HG03521 (cell line): ENCODE measurements around the gene HPSE2.
"Not testable (repeated sequence)": the region's sequence is repeated elsewhere in the genome, so short reads cannot be mapped to it uniquely, and the experiment has no call there.

Experiments used
- ATAC-seq: cut with Tn5 transposase; IDR thresholded peaks from one replicate; pipeline ENCODE4 v1.9.1; 2021; ENCODE audit warnings: mild to moderate bottlenecking, moderate library complexity; ENCODE audit not compliant: unreplicated experiment

HPSE2 gene

DNA sequence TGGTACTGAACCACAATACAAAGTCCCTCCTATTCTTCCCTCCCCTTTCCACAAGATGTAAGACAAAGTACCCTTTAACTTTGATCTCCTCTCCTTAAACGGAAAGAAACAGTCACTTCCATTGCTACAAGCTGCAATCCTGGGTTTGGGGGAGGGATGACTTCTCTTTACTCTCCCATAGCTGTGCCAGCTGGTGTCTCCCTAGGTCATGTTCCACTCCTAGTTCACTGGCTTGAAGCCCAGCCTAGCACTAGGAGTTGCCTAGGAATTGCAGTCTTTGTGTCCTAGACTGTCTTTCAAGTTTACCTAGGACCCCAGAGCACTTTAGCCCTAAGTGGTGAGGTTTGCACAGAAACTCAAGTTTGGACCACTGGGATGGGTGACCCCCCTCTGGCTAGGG is 311.1 kb downstream of the HPSE2 start:
- ATAC-seq, result no peak

DNA sequence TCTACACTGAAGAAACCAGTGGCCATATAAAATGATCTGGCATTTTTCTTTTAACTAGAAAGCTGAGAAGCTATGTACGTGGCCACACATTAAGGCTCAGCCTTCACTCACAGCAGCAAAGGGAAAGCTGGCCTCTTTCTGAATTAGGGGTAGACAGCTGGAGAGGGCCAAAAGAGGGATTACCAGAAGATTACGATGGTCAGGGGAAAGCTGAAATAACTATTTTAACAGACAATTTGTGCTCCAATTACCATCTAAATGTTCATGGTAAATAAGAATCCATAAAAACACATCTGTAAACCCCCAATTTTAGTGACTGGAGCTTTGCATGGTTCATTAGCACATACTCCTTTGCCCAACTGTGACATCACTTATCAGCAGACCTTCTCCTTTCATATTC is 314.3 kb downstream of the HPSE2 start:
- ATAC-seq, result no peak

DNA sequence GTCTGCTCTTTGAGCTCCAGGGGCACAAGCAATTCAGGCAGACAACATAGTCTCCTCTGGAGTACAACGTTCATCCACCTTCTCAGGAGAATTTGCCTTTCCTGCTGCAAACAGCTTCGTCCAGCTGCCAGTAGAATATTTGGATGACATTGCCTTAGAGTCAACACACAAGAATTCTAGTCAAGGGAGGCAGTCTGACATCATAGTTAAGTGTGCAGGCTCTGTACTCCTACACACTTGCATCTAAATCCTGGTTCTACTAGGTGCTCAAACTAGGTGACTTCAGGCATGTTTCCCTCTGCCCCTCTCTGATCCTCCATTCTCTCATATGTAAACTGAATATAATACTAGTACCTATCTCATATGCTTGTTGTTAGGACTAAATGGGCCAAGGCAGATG is 314.8 kb downstream of the HPSE2 start:
- ATAC-seq, result no peak

DNA sequence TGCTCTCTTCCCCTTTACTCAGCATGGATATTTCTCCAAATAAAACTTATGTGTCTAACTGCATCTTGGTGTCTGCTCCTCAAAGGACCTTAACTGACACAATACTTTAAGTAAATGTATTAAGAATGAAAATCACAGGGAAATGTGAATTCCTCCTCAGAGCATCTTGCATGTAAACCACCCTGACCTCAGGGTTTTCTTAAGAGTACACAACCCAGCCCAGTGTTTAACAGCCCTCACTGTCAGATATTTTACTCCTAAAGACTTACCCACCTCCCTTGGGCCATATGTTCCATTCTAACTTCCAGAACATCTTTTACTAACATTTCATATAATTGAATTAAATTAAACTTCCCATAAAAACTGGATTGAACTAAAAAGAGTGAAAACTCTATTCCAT is 315.3 kb downstream of the HPSE2 start:
- no peak for ATAC-seq

DNA sequence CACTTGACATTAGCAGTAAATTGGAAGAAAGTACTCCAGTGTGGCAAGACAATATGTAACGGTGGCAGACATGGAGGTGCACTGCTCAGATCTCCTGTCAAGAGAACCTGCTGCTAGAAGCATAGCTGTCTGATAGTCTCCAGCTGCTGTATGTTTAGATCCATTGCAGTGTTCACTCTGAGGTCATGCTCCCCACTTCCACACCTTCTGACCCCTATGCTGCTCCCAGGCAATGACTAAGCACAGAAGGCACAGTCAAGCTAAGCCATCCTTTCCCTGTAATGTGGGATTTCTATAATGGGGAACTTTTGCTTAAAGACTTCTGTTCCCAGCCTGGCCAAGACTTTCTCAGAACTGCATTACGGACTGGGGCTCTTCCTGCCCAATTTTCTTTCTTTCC is 315.8 kb downstream of the HPSE2 start:
- ATAC-seq, result no peak

DNA sequence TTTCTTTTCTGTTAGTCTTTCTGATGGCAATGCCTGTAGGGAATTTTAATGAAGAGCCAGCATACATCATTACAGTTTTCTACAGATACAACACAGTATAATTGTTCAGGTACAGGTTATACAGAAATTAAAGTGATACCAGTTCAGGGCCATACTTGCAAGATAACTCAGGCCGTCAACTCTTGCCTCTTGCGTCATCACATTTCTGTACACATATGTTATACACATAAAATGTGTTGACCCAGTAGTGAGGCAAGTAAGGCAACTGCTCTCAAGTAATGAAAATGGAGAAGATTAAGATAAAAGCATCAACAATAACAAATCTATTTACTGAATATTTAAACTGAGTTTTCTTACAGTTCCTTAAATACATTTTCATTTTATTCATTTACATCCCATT is 317.8 kb downstream of the HPSE2 start:
- ATAC-seq, result no peak

DNA sequence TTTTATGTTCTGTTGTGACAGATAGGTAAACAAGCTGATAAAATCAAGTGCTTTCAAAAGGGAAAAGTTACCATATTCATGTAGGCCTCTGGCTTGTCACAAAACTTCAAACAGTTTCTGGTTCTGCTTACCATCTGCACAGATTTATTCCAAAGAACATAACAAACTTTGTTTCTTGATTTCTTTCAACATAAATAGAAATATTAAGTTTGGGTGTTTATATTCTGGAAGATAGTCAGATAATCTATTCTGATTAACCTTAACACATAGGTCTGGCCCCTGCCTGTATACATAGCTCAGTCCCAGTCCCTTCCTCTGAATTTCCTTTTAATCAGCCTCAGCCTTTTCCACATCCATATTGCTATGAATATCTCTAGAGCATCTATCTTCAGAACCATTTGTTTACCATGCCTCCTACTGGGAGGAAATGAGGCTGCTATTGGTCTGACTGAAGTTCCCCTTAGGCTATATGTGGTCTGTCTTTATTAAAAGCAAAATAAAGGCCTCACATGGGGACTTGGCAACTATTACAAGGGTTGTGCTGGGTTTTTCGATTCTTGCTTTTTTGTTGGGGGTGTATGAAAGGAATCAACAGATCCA is 319.0 kb downstream of the HPSE2 start:
- ATAC-seq, result no peak

DNA sequence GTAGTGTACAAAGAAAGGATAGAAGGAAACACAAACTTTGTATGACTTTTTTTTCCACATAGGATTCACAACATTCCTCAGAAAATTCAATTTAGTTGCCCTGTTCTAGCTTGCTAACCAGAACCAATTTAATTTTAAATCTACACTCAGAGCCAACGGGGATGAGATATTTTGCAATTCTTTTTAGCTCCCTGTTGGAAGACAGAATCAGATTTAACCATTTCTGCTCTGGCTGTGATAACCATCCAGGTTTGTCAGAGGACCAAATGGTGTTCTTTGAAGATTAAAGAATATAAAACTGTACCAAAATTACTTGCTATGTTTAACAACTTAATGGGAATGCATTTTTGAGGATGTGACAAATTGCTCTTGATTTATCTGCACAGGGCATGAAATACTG is 319.7 kb downstream of the HPSE2 start:
- no peak for ATAC-seq

DNA sequence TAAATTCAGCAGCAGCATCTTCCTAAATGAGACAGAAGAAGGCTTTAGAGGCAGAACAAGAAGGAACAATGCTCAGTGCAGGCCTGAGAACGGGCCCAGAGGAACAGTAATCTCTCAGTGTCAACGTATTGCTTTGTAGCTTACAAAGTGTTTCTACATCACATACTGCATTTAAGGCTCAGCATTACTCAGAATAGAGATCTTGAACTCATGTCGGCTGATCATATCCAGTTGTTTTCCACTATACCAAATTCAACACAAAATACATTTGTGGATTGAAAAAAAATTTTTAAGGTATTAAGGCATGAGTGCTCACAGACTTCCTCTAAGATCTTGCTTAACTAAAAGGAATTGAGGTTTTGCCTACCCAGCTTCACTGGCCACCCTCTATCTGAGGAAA is 325.1 kb downstream of the HPSE2 start:
- ATAC-seq, result no peak

DNA sequence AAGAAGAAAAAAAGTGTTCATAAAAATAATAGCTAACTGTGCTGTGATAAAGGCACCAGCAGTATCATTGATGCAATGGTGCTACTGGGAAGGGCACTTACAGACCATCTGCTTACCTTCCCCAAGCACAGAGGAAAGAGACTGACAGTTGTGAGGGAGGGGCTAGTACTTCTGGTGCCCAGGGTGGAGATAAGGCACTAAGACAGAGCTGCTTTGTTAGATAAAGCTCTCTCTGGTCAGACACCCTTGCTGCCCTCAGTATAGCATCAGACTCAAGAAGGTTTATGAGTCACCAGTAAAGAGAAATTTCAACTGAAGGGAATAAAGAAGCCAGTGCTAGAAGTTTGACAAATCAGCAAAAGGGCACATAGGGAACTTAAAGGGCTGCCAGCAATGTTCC is 325.6 kb downstream of the HPSE2 start:
- no peak for ATAC-seq

DNA sequence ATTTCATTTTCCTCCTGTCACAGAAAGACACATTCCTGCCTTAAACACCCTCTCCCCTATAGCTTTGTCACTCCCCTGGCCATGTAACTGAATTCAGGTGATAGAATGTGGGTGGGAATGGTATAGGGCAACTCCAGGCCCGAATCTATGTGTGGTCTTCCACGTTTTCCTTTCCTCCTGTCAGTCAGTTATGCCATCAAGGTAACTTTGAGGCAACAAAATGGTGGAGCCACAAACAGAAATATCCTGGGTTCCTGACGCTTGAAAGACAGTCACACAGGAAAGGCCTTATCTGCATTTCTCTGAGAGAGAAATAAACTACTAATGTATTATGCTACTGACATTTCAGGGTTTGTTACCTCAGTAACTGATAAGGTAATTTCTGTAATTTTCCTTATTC is 326.8 kb downstream of the HPSE2 start:
- no peak for ATAC-seq

DNA sequence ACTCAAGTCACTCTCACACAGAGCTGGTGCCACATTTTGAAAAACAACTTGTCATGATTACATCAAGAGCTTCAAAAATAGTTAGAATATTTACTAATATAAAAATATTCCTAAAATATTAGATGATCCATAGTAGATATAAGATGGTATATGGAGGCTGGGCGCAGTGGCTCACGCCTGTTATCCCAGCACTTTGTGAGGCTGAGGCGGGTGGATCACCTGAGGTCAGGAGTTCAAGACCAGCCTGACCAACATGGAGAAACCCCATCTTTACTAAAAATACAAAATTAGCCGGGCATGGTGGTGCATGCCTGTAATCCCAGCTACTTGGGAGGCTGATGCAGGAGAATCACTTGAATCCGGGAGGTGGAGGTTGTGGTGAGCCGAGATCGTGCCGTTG is 327.4 kb downstream of the HPSE2 start:
- not testable (repeated sequence) for ATAC-seq

DNA sequence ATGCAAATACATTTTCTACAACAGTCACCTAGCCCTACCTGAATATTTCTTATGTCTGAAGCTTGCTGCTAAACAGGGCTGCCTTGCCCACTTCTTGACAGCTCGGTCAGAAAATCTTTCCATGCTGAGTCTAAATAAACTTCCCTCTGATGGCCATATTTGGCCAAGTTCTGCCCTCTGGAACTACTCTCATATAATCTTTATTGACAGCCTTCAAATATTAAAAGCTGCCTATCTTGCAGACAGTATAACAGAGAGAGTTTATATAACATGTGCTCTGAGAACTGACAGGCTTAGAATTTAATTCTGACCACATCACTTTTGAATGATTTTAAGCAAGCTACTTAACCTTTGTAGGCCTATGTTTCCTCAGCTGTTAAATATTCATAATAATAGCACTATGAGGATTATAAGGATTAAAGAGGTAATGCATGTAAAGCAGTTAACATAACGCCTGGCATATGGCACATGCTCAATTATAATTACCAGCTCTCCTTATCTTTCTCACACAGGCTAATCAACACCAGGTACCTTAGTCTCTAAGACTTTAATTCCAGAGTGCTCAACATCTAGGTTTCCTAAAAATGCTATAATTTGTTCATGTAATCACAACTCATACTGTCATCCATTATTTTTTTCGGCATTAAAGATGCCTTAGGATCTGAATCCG is 334.1 kb downstream of the HPSE2 start:
- no peak for ATAC-seq

DNA sequence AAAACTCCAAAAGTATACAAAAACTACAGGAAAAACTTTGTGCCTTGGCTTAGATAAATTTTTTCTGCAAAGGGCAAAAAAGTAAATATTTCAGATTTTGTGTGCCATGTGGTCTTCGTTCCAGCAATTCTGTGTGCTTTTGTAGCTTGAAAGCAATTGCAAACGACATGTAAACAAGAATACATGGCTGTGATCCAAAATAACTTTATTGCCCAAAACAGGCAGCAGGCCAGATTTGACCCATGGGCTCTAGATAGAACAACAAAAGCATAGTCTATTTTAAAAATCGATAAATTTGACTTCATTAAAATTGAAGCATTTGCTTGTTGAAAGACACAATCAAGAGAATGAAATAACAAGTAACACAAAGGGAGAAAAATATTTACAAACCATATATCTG is 336.6 kb downstream of the HPSE2 start:
- ATAC-seq, result no peak

DNA sequence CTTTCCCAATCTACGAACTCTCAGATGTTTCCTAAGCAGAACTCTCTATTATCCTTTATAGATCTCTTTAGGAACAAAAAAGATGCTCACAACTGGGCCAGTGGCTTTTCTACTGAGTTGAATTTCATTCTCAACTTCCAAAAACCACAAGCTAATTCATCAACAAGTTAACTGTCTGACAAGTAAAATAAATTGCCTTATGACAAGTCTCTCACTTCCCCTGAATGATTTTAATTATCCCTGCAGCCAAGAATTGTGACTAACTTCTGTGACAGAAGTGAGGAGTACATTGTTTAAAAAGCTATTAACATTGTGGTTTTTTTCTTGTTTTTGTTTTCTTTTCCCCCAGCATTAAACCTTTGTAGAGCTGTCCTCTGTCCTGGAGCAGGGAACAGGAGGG is 343.1 kb downstream of the HPSE2 start:
- no peak for ATAC-seq

DNA sequence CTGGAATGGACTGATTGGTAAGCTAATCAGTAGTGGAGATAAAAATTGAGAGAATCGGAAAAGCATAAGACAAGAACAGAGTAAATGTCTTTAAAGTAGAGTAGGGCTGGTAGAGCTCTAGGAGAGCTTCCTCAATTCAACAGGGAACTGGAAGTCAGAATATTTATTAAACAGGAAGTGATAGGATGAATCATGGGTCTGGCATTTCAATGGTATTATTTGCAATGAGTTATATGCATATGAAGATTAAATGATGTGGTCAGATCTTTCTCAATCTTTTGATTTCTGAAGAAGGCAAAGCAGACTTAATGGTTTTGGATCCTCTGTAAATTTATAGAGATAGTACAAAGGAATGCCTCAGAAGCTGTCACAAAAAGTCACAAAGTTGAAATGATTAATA is 349.0 kb downstream of the HPSE2 start:
- no peak for ATAC-seq

DNA sequence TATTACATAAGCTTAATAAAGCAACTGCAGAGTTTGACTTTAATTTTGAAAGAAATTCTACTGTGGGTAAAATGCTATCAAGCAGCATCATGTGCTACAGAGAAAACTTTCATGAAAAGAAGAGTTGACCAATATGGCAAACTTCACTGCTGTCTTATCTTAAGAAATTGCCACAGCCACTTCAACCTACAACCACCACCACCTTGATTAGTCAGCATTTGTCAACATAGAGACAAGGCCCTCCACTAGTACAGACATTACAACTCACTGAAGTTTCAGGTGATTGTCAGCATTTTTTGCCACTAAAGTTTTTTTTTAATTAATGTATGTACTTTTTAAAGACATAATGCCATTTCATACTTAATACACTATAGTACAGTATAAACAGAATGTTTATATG is 350.3 kb downstream of the HPSE2 start:
- no peak for ATAC-seq

DNA sequence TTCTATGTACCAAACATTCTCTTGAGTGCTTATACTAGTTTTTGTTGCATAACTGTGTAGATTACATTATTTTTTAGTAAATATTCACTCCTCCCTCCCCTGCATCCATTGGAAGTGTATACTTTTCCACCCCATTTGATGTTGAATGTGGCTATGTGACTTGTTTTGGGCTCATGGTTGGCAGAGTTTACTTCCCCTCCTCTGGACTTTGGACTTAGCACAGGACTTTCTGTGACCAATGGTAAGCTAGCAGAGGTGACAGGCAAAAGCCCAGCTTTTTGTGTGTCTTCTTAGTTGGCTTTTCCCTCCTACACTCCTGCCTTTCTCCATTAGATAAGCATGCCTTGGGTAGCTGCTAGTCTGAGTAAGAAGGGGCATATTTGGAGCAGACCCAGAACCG is 353.9 kb downstream of the HPSE2 start:
- ATAC-seq, result no peak

DNA sequence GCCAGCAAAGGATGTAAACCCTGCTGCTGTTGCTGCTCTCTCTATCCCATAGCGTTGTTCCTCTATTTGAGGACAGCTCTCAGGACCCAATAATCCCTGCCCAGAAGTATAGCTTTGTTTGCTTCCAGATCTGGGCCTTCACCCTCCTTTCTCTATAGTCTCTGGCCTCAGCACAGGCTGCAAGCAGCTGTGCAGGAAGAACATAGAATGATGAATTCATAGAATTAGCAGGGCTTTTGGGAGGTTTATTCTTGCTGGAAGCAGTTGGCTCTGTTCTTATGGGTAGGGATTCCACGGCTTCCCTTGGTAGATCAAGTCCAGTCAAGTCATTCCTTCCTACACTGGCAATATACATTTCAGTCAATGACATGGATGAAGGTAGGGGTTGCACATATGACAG is 354.7 kb downstream of the HPSE2 start:
- ATAC-seq, result no peak

DNA sequence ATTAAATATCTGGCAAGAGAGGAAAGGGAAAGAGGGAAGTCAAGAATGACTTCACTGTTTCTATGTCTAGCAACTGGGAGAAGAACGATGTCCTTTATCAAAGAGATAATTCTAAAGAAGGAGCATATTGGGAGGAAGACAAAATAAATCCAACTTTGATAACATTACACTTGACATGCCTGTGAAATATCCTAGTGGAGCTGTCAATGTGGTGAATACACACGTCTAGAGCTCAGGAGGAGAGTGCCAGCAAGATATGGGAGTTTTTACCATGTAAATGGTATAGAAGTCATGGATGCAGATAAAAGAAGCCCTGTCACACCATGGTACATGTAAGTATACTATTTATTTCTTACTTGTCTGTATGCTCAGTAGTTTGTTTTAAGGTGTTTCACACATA is 356.7 kb downstream of the HPSE2 start:
- no peak for ATAC-seq

DNA sequence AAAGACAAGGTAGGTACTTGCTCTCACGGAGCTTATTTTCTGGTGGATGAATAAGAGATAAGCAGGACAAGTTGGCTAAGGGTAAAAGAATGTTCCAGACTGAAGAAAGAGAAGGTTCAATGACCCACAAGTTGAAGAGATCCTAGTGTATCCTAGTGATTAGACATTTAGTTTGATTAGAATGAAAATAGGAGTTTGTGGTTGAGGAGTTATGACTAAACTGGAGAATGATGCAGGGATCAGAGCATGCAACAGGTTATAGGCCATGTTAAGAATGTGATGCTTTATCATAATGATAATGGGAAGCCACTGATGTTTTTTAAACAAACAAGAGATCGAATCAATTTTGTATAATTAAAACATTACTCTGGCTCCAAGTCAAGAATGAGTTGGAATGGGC is 357.2 kb downstream of the HPSE2 start:
- ATAC-seq, result no peak

DNA sequence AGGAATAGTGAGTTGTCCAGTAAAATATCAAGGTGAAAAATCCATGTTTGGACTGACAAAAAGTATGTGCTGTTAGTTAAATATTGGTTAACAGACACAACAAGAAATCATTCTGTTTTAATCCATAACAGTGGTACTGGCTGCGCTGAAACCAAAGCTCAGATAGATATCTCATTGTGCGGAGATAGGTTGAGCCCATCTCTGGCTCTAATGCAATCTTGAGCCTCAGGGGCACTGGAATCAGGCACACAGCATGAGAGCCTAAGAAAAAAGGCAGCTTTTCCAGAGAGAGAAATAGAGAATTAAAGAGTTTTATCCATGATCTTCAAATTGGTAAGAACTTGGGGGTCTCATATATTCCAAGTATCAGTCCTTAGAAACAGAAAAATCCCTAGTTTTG is 373.7 kb downstream of the HPSE2 start:
- ATAC-seq, result no peak

DNA sequence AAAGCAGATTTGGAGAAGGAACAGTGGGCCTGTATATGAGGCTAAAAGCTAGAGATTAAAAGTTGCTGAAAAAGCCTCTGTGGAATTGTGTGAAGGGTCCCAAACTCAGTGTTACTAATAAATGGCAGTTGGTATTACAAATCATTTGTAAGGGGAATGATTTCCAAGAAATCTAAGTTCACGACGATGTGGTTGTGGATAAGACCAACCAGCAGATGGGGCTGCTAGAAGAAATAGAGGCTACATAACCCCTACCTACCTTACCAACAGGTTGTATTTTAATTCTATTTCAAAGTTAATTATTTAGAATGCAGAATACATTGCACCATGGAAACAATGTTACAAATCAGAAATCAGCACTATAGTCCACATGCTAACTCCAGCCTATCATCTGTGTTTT is 377.1 kb downstream of the HPSE2 start:
- ATAC-seq, result no peak
